Tibial artery (tissue), 4 donors: Measurements from ENCODE around the gene KCNMA1.
"Not testable (repeated sequence)": the region's sequence is repeated elsewhere in the genome, so short reads cannot be mapped to it uniquely, and the experiment has no call there.

ENCODE experiments used
- DNase-seq, 2 donors: peaks; one replicate each; pipeline ENCODE4 v3.0.0-alpha.2; 2019
- H3K27ac ChIP-seq, 2 donors: fragments of 200-600 bp; sonication (generic) in 1 of 2; 1 replicate in 1 of 2; 2 replicates in 1 of 2; pipeline ENCODE4 v1.5.1; 2018 to 2019; ENCODE audit warnings: mild to moderate bottlenecking in 1 of 2
- H3K27me3 ChIP-seq, 2 donors: fragments of 200-600 bp; sonication (generic) in 1 of 2; one replicate each; pipeline versions ENCODE4 v1.5.1 to v1.6.0; 2016 to 2019
- H3K36me3 ChIP-seq, 3 donors: fragments of 200-600 bp; sonication (generic) in 2 of 3; one replicate each; pipeline ENCODE4 v1.5.1; 2016 to 2019; ENCODE audit warnings: mild to moderate bottlenecking in 2 of 3
- H3K4me1 ChIP-seq, 4 donors: fragments of 200-600 bp; sonication (generic) in 2 of 4; 1 replicate in 3 of 4; 2 replicates in 1 of 4; pipeline ENCODE4 v1.5.1; 2016 to 2019
- H3K4me3 ChIP-seq, 2 donors: fragments of 200-600 bp; sonication (generic) in 1 of 2; 1 replicate in 1 of 2; 2 replicates in 1 of 2; pipeline ENCODE4 v1.5.1; 2018 to 2019; ENCODE audit warnings: mild to moderate bottlenecking in 2 of 2
- H3K9me3 ChIP-seq, 3 donors: fragments of 200-600 bp; sonication (generic) in 1 of 3; one replicate each; pipeline ENCODE4 v1.5.1; 2016 to 2019
- intact Hi-C: fragments of 100-400 bp; cut with DNase I; formaldehyde crosslinking; loops from one replicate; pipeline ENCODE4 v1.15.0; 2023; ENCODE audit warnings: low total_unique reads
- TF ChIP-seq, protein P1 (sequence below), 2 experiments: fragments of 200-600 bp in 1 of 2; fragments of 450-650 bp in 1 of 2; IDR thresholded peaks; one replicate each; pipeline ENCODE4 v1.5.1; 2017 to 2019; ENCODE audit warnings: antibody characterized with exemption in 2 of 2, mild to moderate bottlenecking in 1 of 2, moderate library complexity in 1 of 2

Gene KCNMA1

DNA sequence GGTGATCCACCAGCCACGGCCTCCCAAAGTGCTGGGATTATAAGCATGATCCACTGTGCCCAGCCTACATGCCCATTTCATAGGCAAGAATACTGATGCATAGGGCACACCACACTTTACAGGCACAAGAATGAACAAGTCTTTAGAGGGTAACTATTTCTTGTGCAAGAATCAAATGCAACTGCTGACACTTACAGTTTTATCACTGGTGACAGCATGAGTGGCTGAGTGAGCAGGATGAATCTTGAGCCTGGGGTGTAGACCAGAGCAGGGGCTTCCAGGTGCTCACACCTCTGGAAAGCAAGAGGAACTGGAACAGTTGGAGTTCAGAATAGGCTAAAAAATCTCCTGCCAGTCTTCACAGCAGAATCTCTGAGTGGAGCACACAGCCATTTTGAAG is 287.5 kb downstream of the KCNMA1 start:
- H3K36me3 ChIP-seq: no peaks in the 10 kb centered on the region
- no peak overlapping the region for H3K4me3 ChIP-seq
- intact Hi-C loops: no loop called here
- no peak for DNase-seq
- H3K27ac ChIP-seq: peak overlapping the region; percentile 49 to 61
- peaks cover 0 to 66% (median 25%) of the 10 kb centered on the region in 4 donors for H3K4me1 ChIP-seq
- no peaks in the 10 kb centered on the region for H3K9me3 ChIP-seq
- TF ChIP-seq, protein P1, sequence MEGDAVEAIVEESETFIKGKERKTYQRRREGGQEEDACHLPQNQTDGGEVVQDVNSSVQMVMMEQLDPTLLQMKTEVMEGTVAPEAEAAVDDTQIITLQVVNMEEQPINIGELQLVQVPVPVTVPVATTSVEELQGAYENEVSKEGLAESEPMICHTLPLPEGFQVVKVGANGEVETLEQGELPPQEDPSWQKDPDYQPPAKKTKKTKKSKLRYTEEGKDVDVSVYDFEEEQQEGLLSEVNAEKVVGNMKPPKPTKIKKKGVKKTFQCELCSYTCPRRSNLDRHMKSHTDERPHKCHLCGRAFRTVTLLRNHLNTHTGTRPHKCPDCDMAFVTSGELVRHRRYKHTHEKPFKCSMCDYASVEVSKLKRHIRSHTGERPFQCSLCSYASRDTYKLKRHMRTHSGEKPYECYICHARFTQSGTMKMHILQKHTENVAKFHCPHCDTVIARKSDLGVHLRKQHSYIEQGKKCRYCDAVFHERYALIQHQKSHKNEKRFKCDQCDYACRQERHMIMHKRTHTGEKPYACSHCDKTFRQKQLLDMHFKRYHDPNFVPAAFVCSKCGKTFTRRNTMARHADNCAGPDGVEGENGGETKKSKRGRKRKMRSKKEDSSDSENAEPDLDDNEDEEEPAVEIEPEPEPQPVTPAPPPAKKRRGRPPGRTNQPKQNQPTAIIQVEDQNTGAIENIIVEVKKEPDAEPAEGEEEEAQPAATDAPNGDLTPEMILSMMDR (IDR thresholded peaks at IDR 0.05): no peak
- H3K27me3 ChIP-seq: no peaks in the 10 kb centered on the region

DNA sequence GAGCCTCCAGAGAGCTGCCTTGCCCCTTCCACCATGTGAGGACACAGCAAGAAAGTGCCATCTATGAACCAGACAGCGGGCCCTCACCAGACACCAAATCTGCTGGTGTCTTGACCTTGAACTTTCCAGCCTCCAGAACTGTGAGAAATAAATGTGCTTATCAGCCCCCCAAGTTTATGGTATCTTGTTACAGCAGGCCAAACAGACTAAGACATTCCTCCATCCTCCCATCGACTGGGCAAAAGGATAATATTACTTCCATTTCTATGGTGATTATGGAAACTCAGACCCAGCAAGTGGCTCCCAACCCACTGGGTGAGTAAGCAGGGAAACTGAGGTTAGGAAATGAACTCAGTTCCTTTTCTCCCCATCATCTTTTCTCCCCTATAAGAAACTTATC is 288.4 kb downstream of the KCNMA1 start:
- intact Hi-C loops: no loop called here
- H3K36me3 ChIP-seq: no peaks in the 10 kb centered on the region
- TF ChIP-seq, protein P1 (IDR thresholded peaks at IDR 0.05): no peak
- H3K9me3 ChIP-seq: no peaks in the 10 kb centered on the region
- no peak overlapping the region for H3K4me3 ChIP-seq
- peak overlapping the region in 1 of 2 donors; percentile 49 for H3K27ac ChIP-seq
- DNase-seq: no peak
- H3K4me1 ChIP-seq: peaks cover 0 to 66% (median 25%) of the 10 kb centered on the region in 4 donors
- H3K27me3 ChIP-seq: no peaks in the 10 kb centered on the region

DNA sequence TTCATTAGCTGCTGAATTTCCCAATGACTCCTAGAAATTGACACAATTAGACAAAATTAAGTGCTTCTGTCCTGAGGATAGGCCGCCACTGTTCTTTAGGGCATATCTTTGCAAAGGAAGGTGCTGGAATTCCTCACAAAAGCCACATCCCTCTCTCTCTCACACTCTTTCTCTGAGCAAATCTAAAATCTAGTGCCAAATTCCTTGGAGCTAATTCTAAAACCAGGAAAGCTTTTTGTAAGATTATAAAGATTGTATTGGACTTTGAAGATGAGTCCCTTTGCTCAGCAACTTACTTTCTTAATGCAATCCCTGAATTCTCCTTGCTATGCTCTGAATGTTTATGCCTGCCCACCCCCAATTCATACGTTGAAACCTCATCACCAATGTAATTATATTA is 288.9 kb downstream of the KCNMA1 start:
- intact Hi-C loops: no loop called here
- Histone ChIP-seq H3K9me3 (no peaks in the 10 kb centered on the region), H3K36me3 (no peaks in the 10 kb centered on the region), H3K4me3 (no peak overlapping the region), H3K27ac (peak overlapping the region in 1 of 2 donors; percentile 49), H3K27me3 (no peaks in the 10 kb centered on the region), H3K4me1 (peaks cover 0 to 66% (median 25%) of the 10 kb centered on the region in 4 donors)
- TF ChIP-seq, protein P1 (IDR thresholded peaks at IDR 0.05): no peak
- DNase-seq: no peak

DNA sequence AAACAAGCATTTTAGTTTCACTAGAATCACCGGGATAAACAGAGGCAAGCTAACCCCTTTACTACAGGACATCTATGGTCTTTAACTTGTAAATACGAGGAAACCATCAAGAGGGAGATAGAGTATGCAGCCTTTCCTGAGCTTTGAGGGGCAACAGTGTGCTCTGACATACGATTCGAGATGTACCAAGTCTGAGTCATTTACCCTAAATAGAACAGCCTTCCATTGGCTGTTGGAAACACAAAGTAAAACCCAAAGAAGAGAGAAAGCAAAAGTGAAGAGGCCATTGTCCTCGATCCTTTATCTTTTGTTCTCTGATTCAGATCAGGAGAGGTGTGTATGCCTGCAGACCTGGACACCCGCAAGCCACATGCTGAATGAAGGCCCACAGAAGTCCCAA is 289.5 kb downstream of the KCNMA1 start:
- H3K27me3 ChIP-seq: no peaks in the 10 kb centered on the region
- H3K4me1 ChIP-seq: peaks cover 0 to 66% (median 25%) of the 10 kb centered on the region in 4 donors
- DNase-seq: no peak
- no peaks in the 10 kb centered on the region for H3K9me3 ChIP-seq
- H3K36me3 ChIP-seq: no peaks in the 10 kb centered on the region
- intact Hi-C loops: no loop called here
- no peak overlapping the region for H3K4me3 ChIP-seq
- TF ChIP-seq, protein P1 (IDR thresholded peaks at IDR 0.05): no peak
- H3K27ac ChIP-seq: peak overlapping the region in 1 of 2 donors; percentile 49

DNA sequence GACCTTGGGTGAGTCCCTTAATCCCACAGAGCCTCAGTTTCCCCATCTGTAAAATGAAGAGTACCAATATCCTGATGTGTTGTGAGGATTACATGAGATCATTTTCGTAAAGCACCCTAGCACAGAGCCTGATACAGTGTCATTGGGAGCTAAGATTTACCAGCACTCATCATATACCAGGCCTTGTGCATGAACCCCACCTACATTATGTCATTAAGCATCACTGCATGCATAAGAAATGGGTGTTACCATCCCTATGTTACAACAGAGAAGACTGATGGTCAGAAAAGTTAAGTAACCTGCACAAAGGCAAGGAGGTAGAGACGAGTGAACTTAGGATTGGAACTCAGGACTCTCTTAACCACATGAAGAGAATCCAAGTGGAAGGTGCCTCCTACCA is 290.6 kb downstream of the KCNMA1 start:
- H3K27ac ChIP-seq: no peak overlapping the region
- no peaks in the 10 kb centered on the region for H3K27me3 ChIP-seq
- TF ChIP-seq, protein P1 (IDR thresholded peaks at IDR 0.05): no peak
- H3K9me3 ChIP-seq: no peaks in the 10 kb centered on the region
- peaks cover 0 to 60% (median 25%) of the 10 kb centered on the region in 4 donors for H3K4me1 ChIP-seq
- no peak for DNase-seq
- no peak overlapping the region for H3K4me3 ChIP-seq
- no peaks in the 10 kb centered on the region for H3K36me3 ChIP-seq
- intact Hi-C loops: no loop called here

DNA sequence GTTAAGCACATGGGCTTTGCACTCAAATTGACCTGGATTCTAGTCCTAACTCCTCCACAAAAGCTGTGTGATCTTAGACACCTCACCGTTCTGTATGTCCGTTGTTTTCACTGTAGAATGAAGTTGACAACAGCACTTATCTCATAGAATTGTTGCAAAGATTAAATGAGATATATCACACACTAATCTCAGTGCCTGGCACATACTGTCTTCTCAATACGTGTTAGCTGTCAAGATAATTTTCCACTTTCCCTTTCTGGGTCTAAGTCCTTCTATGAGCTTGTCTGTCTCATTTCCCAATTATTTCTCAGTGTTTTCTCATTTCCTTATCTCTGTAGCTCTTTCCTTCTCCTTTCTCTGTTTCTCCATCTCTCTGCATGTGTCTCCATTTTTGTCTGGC is 296.6 kb downstream of the KCNMA1 start:
- no peak overlapping the region for H3K4me3 ChIP-seq
- no peaks in the 10 kb centered on the region for H3K36me3 ChIP-seq
- DNase-seq: no peak
- intact Hi-C loops: no loop called here
- no peaks in the 10 kb centered on the region for H3K27me3 ChIP-seq
- TF ChIP-seq, protein P1 (IDR thresholded peaks at IDR 0.05): no peak
- peaks cover 0 to 14% (median 3%) of the 10 kb centered on the region in 4 donors for H3K4me1 ChIP-seq
- H3K27ac ChIP-seq: no peak overlapping the region
- no peaks in the 10 kb centered on the region for H3K9me3 ChIP-seq

DNA sequence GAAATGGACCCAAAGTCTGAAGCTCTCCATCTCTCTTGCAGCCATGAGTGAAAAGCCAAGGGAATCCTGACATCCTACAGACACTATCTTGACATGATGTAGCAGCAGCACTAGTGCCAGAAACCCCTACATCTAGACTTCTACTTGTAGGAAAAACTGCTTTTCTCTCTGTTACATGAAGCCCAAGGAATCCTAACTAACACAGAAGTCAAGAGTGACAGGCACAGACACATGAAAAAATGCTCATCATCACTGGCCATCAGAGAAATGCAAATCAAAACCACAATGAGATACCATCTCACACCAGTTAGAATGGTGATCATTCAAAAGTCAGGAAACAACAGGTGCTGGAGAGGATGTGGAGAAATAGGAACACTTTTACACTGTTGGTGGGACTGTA is 297.7 kb downstream of the KCNMA1 start:
- H3K4me3 ChIP-seq, intact Hi-C loops, DNase-seq, H3K27ac ChIP-seq, H3K9me3 ChIP-seq, H3K36me3 ChIP-seq, H3K27me3 ChIP-seq: not testable (repeated sequence)
- H3K4me1 ChIP-seq: peaks cover 0 to 14% (median 3%) of the 10 kb centered on the region in 4 donors
